Measurements from ENCODE around the gene AUTS2. TPM values are rescaled to one million over a fixed set of nuclear protein-coding genes. Genes with fewer than 3 reads are reported as not detected.

AUTS2 gene
- total and polyA plus RNA-seq, 7 experiments from 2014 or later = 0.40 to 31.7 (median 4.2) TPM

DNA sequence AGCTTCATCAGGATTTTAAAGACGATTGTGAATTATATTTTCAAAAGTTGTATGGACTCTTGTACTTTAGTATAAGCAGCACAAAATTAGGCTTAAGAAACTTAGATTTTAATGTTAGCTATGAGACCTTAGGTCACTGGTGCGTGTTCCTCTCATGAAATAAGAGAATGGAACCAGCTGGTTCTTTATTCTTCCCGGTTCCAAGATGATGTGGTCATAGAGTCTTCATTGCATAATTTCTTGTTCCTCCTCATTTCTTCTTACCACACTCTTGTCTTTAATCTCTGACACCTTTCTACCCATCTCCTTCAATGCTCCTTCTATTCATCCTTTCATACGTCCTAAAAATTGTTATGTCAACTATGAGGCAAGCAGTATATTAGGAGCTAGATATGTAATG, 437.2 kb downstream of the AUTS2 start:
- H3K36me3 Mint-ChIP-seq = no peaks in the 10 kb centered on the region
- H3K9me3 ChIP-seq (ENCODE audit: control insufficient read depth in 2 of 3, low read length in 3 of 3) = no peaks in the 10 kb centered on the region
- no peak overlapping the region for H3K4me3 Mint-ChIP-seq
- ATAC-seq (no peak), DNase-seq (no peak)
- CTCF ChIA-PET = interaction anchor here (1.1 kb wide), 1 partner anchor 10 kb away, joined by 3 read pairs; no protein-coding TSS in a partner anchor
- no peaks in the 10 kb centered on the region for H3K27me3 Mint-ChIP-seq
- H3K4me1 ChIP-seq (ENCODE audit: control insufficient read depth in 2 of 2, insufficient read depth in 2 of 2, low read length in 2 of 2) = no peaks in the 10 kb centered on the region
- no peak overlapping the region for H3K27ac Mint-ChIP-seq
- no peaks in the 10 kb centered on the region for H3K9me3 Mint-ChIP-seq
- H3K27ac ChIP-seq (ENCODE audit: low read depth, low read length) = no peak overlapping the region
- no peaks in the 10 kb centered on the region for H3K36me3 ChIP-seq (ENCODE audit: control insufficient read depth in 2 of 3, insufficient read depth in 3 of 3, low read length in 3 of 3)
- H3K4me1 Mint-ChIP-seq = no peaks in the 10 kb centered on the region
- no peak overlapping the region for H3K4me3 ChIP-seq (ENCODE audit: low read length)
- intact Hi-C loops (cut with micrococcal nuclease) = no loop called here
- POLR2A ChIA-PET = no interaction called here
- no peaks in the 10 kb centered on the region for H3K27me3 ChIP-seq (ENCODE audit: control insufficient read depth in 2 of 2, insufficient read depth in 2 of 2, low read length in 2 of 2)

DNA sequence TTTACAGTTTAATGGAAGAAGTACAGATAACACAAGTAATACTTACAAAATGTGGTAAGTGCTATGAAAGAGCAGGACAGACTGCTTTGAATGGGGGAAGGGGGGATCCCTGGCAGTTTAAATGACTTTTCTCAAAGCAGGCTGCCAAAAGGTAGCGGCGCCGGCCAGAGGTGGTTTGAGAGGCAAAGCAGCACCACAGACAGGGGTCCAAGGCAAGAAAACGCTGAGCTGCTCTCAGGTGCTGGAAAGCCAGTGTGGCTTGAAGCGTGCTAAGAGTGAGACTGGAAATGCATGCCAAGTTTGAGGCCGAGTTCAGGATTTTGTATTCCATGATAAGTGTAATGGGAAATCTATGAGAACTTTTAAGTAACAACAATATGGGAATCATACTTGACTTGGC, 437.7 kb downstream of the AUTS2 start:
- H3K9me3 Mint-ChIP-seq = no peaks in the 10 kb centered on the region
- no peak overlapping the region for H3K4me3 Mint-ChIP-seq
- CTCF ChIA-PET = no interaction called here
- no peak overlapping the region for H3K27ac Mint-ChIP-seq
- H3K4me1 Mint-ChIP-seq = no peaks in the 10 kb centered on the region
- POLR2A ChIA-PET = no interaction called here
- no peaks in the 10 kb centered on the region for H3K36me3 Mint-ChIP-seq
- H3K27me3 Mint-ChIP-seq = no peaks in the 10 kb centered on the region
- Histone ChIP-seq H3K27ac (ENCODE audit: low read depth, low read length) (no peak overlapping the region), H3K36me3 (ENCODE audit: control insufficient read depth in 2 of 3, insufficient read depth in 3 of 3, low read length in 3 of 3) (no peaks in the 10 kb centered on the region), H3K27me3 (ENCODE audit: control insufficient read depth in 2 of 2, insufficient read depth in 2 of 2, low read length in 2 of 2) (no peaks in the 10 kb centered on the region), H3K9me3 (ENCODE audit: control insufficient read depth in 2 of 3, low read length in 3 of 3) (no peaks in the 10 kb centered on the region), H3K4me3 (ENCODE audit: low read length) (no peak overlapping the region), H3K4me1 (ENCODE audit: control insufficient read depth in 2 of 2, insufficient read depth in 2 of 2, low read length in 2 of 2) (no peaks in the 10 kb centered on the region)
- DNase-seq = no peak
- intact Hi-C loops (cut with micrococcal nuclease) = no loop called here
- no peak for ATAC-seq

DNA sequence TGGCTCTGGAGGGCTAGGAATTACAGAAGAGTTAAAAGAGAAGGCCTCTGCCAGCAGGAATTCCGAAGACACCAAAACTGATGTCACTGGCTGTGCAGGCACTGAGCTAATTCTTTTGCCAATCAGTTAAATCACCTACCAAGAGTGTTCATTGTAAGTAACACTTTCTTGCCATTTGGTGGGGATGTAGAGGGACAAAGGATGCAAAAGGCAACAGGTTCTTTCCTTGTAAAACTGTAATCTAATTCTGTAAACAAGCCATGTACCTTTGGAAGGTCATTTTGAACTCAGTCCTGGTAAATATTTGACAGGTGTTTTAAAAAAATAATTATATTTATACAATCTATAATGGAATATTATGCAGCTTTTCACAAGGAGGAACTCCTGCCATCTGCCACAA, 438.4 kb downstream of the AUTS2 start:
- intact Hi-C loops (cut with micrococcal nuclease) = no loop called here
- CTCF ChIA-PET = no interaction called here

DNA sequence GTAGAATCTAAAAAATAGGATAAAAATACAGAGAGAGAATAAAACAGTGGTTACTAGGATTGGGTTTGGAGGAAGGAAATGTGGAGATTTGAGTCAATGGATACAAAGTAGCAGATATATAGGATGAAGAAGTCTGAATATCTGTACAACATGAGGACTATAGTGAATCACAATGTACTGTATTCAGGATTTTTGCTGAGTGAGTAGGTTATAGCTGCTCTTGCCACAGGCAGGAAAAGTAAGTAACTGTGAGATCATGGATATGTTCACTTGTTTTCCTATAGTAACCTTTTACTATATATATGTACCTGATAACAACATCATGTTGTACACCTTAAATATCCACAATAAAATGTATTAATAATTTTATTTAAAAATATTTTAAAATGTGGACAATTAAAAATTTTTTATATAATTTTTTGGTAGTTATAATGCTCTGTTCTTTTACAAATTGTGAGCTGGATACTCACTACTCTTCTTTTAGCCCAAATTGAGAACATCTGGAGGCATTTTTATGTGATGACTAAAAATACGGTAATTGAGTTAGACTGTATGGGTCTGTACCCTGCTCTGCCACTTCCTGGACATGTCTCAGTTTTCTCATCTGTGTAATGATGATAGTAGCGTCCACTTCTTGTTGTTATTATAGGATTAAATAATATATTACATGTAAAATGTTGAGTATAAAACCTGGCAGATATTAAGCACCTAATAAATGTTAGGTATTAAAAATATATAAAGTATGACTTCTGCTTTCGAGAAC, 439.1 kb downstream of the AUTS2 start:
- Histone ChIP-seq H3K27me3 (ENCODE audit: control insufficient read depth in 2 of 2, insufficient read depth in 2 of 2, low read length in 2 of 2) (no peaks in the 10 kb centered on the region), H3K27ac (ENCODE audit: low read depth, low read length) (no peak overlapping the region), H3K4me3 (ENCODE audit: low read length) (no peak overlapping the region), H3K36me3 (ENCODE audit: control insufficient read depth in 2 of 3, insufficient read depth in 3 of 3, low read length in 3 of 3) (no peaks in the 10 kb centered on the region), H3K4me1 (ENCODE audit: control insufficient read depth in 2 of 2, insufficient read depth in 2 of 2, low read length in 2 of 2) (no peaks in the 10 kb centered on the region), H3K9me3 (ENCODE audit: control insufficient read depth in 2 of 3, low read length in 3 of 3) (no peaks in the 10 kb centered on the region)
- Mint-ChIP-seq H3K27me3 (no peaks in the 10 kb centered on the region), H3K27ac (no peak overlapping the region), H3K36me3 (no peaks in the 10 kb centered on the region), H3K4me3 (no peak overlapping the region), H3K9me3 (no peaks in the 10 kb centered on the region), H3K4me1 (no peaks in the 10 kb centered on the region)
- no peak for ATAC-seq
- ChIA-PET POLR2A (no interaction called here), CTCF (no interaction called here)
- intact Hi-C loops (cut with micrococcal nuclease) = no loop called here
- DNase-seq = no peak

More for the DNA sequence above, 438.4 kb downstream of the AUTS2 start:
- H3K36me3 Mint-ChIP-seq = no peaks in the 10 kb centered on the region
- H3K9me3 Mint-ChIP-seq = no peaks in the 10 kb centered on the region
- Histone ChIP-seq H3K36me3 (ENCODE audit: control insufficient read depth in 2 of 3, insufficient read depth in 3 of 3, low read length in 3 of 3) (no peaks in the 10 kb centered on the region), H3K4me1 (ENCODE audit: control insufficient read depth in 2 of 2, insufficient read depth in 2 of 2, low read length in 2 of 2) (no peaks in the 10 kb centered on the region), H3K4me3 (ENCODE audit: low read length) (no peak overlapping the region), H3K9me3 (ENCODE audit: control insufficient read depth in 2 of 3, low read length in 3 of 3) (no peaks in the 10 kb centered on the region), H3K27ac (ENCODE audit: low read depth, low read length) (no peak overlapping the region), H3K27me3 (ENCODE audit: control insufficient read depth in 2 of 2, insufficient read depth in 2 of 2, low read length in 2 of 2) (no peaks in the 10 kb centered on the region)
- no peak overlapping the region for H3K4me3 Mint-ChIP-seq
- ATAC-seq (no peak), DNase-seq (no peak)
- H3K4me1 Mint-ChIP-seq = no peaks in the 10 kb centered on the region
- H3K27me3 Mint-ChIP-seq = no peaks in the 10 kb centered on the region
- H3K27ac Mint-ChIP-seq = no peak overlapping the region
- POLR2A ChIA-PET = no interaction called here

DNA sequence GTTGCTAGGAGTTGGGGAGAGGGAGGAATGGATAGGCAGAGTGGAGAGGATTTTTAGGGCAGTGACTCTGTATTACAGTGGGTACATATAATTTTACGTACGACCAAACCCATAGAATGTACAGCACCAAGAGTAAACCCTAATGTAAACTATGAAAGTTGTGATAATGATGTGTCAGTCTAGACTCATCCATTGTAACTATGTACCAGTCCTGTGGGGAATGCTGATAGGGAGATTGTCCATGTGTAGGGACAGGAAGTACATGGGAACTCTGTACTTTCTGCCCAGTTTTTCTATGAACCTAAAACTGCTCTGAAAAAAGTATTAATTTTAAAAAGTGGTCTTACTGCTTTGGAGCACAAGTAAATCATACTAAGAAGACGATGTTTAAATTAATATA, 441.8 kb downstream of the AUTS2 start:
- CTCF ChIA-PET = no interaction called here
- intact Hi-C loops (cut with micrococcal nuclease) = no loop called here
- Mint-ChIP-seq H3K27me3 (no peaks in the 10 kb centered on the region), H3K4me3 (no peak overlapping the region), H3K27ac (no peak overlapping the region), H3K9me3 (no peaks in the 10 kb centered on the region), H3K4me1 (no peaks in the 10 kb centered on the region), H3K36me3 (no peaks in the 10 kb centered on the region)
- Histone ChIP-seq H3K9me3 (ENCODE audit: control insufficient read depth in 2 of 3, low read length in 3 of 3) (no peaks in the 10 kb centered on the region), H3K27me3 (ENCODE audit: control insufficient read depth in 2 of 2, insufficient read depth in 2 of 2, low read length in 2 of 2) (no peaks in the 10 kb centered on the region), H3K4me1 (ENCODE audit: control insufficient read depth in 2 of 2, insufficient read depth in 2 of 2, low read length in 2 of 2) (no peaks in the 10 kb centered on the region), H3K4me3 (ENCODE audit: low read length) (no peak overlapping the region), H3K36me3 (ENCODE audit: control insufficient read depth in 2 of 3, insufficient read depth in 3 of 3, low read length in 3 of 3) (no peaks in the 10 kb centered on the region), H3K27ac (ENCODE audit: low read depth, low read length) (no peak overlapping the region)
- no peak for DNase-seq
- POLR2A ChIA-PET = no interaction called here
- ATAC-seq = no peak

DNA sequence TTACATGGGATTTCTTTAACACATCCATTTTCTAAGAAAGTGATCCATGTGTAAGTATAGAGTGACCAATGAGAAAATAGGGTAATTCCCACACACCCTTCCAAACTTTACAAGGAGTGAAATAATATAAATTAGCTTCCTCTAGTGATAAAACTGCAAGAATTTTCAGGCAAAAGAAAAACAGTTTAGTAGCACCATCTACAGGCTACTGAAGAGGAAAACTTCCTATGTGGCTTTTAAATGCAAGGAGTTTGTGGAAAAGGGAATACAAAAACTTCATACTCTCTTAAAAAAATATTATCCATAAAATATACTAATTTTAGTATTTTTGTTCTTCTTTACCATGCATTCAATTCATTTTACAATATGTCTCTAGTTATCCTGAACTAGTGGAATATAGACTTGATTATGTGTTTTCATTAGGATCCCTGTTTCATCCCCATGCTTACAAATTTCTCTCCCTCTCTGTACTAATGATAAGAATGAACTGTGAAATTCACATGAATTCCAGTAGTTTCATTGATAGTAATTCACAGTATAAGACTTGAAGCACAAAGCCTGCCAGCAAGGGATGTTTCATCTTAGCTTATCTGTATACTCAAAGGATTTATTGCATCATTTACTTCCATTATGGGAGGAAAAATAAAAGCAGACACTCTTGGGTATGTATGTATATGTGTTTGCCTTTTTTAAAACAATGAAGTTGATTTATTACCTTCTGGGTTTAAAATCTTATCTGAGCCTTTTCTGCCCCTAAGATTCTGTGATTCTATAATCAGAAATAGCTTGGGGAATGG, 442.9 kb downstream of the AUTS2 start:
- Histone ChIP-seq H3K36me3 (ENCODE audit: control insufficient read depth in 2 of 3, insufficient read depth in 3 of 3, low read length in 3 of 3) (no peaks in the 10 kb centered on the region), H3K27ac (ENCODE audit: low read depth, low read length) (no peak overlapping the region), H3K27me3 (ENCODE audit: control insufficient read depth in 2 of 2, insufficient read depth in 2 of 2, low read length in 2 of 2) (no peaks in the 10 kb centered on the region), H3K9me3 (ENCODE audit: control insufficient read depth in 2 of 3, low read length in 3 of 3) (no peaks in the 10 kb centered on the region), H3K4me3 (ENCODE audit: low read length) (no peak overlapping the region), H3K4me1 (ENCODE audit: control insufficient read depth in 2 of 2, insufficient read depth in 2 of 2, low read length in 2 of 2) (no peaks in the 10 kb centered on the region)
- Mint-ChIP-seq H3K9me3 (no peaks in the 10 kb centered on the region), H3K4me1 (no peaks in the 10 kb centered on the region), H3K27ac (no peak overlapping the region), H3K27me3 (no peaks in the 10 kb centered on the region), H3K4me3 (no peak overlapping the region), H3K36me3 (no peaks in the 10 kb centered on the region)
- peak in 1 of 9 donors; percentile 7 for DNase-seq
- ChIA-PET POLR2A (no interaction called here), CTCF (no interaction called here)
- intact Hi-C loops (cut with micrococcal nuclease) = no loop called here
- ATAC-seq = no peak

DNA sequence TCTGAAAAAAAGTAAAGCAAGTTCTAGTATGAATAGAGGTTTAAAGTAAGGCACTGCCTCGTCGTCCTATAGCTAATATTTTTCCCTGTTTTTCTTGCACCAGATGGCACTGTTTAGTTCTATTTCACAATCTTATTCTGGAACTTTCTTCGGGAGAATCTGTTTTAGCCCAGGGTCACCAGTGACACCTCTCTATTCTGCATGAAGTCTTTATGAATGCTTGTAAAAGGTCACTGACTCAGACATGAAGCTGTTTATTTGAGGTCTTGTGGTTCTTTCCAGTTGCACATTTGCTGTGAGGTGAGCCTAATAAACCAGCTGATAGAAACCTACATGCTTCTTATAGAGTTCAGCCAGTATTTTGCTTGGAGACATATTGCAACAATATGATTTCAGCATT, 444.3 kb downstream of the AUTS2 start:
- no peaks in the 10 kb centered on the region for H3K27me3 ChIP-seq (ENCODE audit: control insufficient read depth in 2 of 2, insufficient read depth in 2 of 2, low read length in 2 of 2)
- no peak for DNase-seq
- Mint-ChIP-seq H3K27ac (no peak overlapping the region), H3K9me3 (peaks cover 0 to 3% (median 0%) of the 10 kb centered on the region in 11 donors), H3K4me3 (no peak overlapping the region), H3K27me3 (no peaks in the 10 kb centered on the region), H3K36me3 (no peaks in the 10 kb centered on the region), H3K4me1 (no peaks in the 10 kb centered on the region)
- ChIA-PET POLR2A (no interaction called here), CTCF (no interaction called here)
- no peak overlapping the region for H3K27ac ChIP-seq (ENCODE audit: low read depth, low read length)
- H3K4me3 ChIP-seq (ENCODE audit: low read length) = no peak overlapping the region
- H3K9me3 ChIP-seq (ENCODE audit: control insufficient read depth in 2 of 3, low read length in 3 of 3) = no peaks in the 10 kb centered on the region
- H3K4me1 ChIP-seq (ENCODE audit: control insufficient read depth in 2 of 2, insufficient read depth in 2 of 2, low read length in 2 of 2) = no peaks in the 10 kb centered on the region
- intact Hi-C loops (cut with micrococcal nuclease) = no loop called here
- no peak for ATAC-seq
- no peaks in the 10 kb centered on the region for H3K36me3 ChIP-seq (ENCODE audit: control insufficient read depth in 2 of 3, insufficient read depth in 3 of 3, low read length in 3 of 3)

Measured in naive thymus-derived CD4-positive, alpha-beta T cell (primary cell).